Suprapubic skin (tissue), 3 donors: ENCODE data around the gene GRK2.

Source experiments
- CTCF ChIP-seq, 2 donors: fragments of 200-600 bp in 1 of 2; fragments of 450-650 bp in 1 of 2; sonication (generic) in 1 of 2; IDR thresholded peaks; one replicate each; pipeline ENCODE4 v1.5.1; 2016 to 2019; ENCODE audit warnings: antibody characterized with exemption in 2 of 2, mild to moderate bottlenecking in 1 of 2, moderate library complexity in 1 of 2
- POLR2AphosphoS5 ChIP-seq, 3 donors: sonication (generic); formaldehyde crosslinking; IDR thresholded peaks; one replicate each; pipeline ENCODE4 v1.6.1; 2017; ENCODE audit warnings: antibody characterized with exemption in 3 of 3

- TF ChIP-seq CTCF (IDR thresholded peaks at IDR 0.05) = no peak
- TF ChIP-seq POLR2AphosphoS5 (IDR thresholded peaks at IDR 0.05) = no peak
These were observed 35.9 kb upstream of the GRK2 start for GRCh38 chr11:67230406-67230805.
